Esophagus squamous epithelium (tissue), 5 donors: ENCODE results near the gene ARV1. TPM values are rescaled to one million over a fixed set of nuclear protein-coding genes. Genes with fewer than 3 reads are reported as not detected.

Experiments
- DNase-seq: peaks from one replicate; lab custom pipeline; 2025; lab: John Stamatoyannopoulos, UW
- H3K27ac ChIP-seq, 4 donors: fragments of 200-600 bp; sonication (generic); one replicate each; pipeline ENCODE4 v1.5.1; 2016 to 2019; ENCODE audit warnings: mild to moderate bottlenecking in 1 of 4
- H3K27me3 ChIP-seq, 4 donors: fragments of 200-600 bp; sonication (generic); 1 replicate in 3 of 4; 2 replicates in 1 of 4; pipeline versions ENCODE4 v1.5.1 to v1.6.0; 2017 to 2021; ENCODE audit warnings: antibody characterized with exemption in 1 of 4
- H3K36me3 ChIP-seq, 3 donors: fragments of 200-600 bp; sonication (generic); one replicate each; pipeline ENCODE4 v1.5.1; 2016 to 2019
- H3K4me1 ChIP-seq, 3 donors: fragments of 200-600 bp; sonication (generic); one replicate each; pipeline ENCODE4 v1.5.1; 2017 to 2019
- H3K4me3 ChIP-seq, 4 donors: fragments of 200-600 bp; sonication (generic); 1 replicate in 3 of 4; 2 replicates in 1 of 4; pipeline ENCODE4 v1.5.1; 2016 to 2019; ENCODE audit warnings: mild to moderate bottlenecking in 2 of 4, moderate library complexity in 1 of 4
- H3K9me3 ChIP-seq, 3 donors: fragments of 200-600 bp; sonication (generic); one replicate each; pipeline ENCODE4 v1.5.1; 2016 to 2019
- CTCF ChIP-seq, 6 experiments: fragments of 450-650 bp in 4 of 6; fragments of 200-600 bp in 2 of 6; sonication (generic) in 2 of 6; IDR thresholded peaks; one replicate each; pipeline ENCODE4 v1.5.1; 2016 to 2019; ENCODE audit warnings: antibody characterized with exemption in 6 of 6, mild to moderate bottlenecking in 4 of 6, moderate library complexity in 4 of 6
- POLR2A ChIP-seq, 4 donors: fragments of 450-650 bp; IDR thresholded peaks; one replicate each; pipeline ENCODE4 v1.6.1; 2017; ENCODE audit warnings: antibody characterized with exemption in 4 of 4, mild to moderate bottlenecking in 4 of 4, moderate library complexity in 3 of 4
- WGBS, 2 donors: methylation state at CpG; one replicate each; pipeline ENCODE4 v1.1.5; 2018; 5-methylcytosine and 5-hydroxymethylcytosine counted together
- intact Hi-C: fragments of 100-400 bp; cut with DNase I; formaldehyde crosslinking; loops from one replicate; pipeline ENCODE4 v1.15.0; 2022
- total RNA-seq, 4 donors: library from RNA; depleted of rRNA; stranded (reverse); fragments of >200 nt; gene quantifications; one replicate each; pipeline ENCODE4 v1.1.0, GENCODE V29; 2016
- donor health status: DM: yes; HTN: yes; CAD: no.

Gene ARV1
- total RNA-seq, 4 donors from 2014 or later: 12.5 to 24.7 (median 23.0) TPM

DNA sequence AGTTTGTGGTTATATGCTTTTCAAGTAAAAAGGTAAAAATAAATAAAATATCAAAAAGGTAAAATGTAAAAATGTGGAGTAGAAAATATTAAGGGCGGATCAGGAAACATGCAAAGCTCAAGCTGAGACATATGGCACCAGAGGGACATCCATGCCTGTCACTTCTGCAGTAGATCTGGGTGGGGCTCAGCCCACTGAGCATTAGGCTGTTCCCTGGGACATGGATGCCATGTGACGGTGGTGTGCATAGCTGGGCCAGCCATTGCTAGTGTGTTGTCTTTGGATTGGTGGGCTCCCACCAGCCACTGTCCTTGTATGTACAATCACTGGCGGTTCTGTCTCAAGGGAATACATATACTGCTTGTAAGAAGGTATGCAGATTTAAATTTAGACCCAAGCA lies 3.3 kb upstream of the ARV1 start:
- WGBS, 2 donors: 80 to 93% methylated on average over 1 to 3 of the region's 3 CpGs
- Histone ChIP-seq H3K4me3 (no peak overlapping the region), H3K4me1 (peaks cover 0 to 34% (median 13%) of the 10 kb centered on the region in 3 donors), H3K9me3 (no peaks in the 10 kb centered on the region), H3K27ac (no peak overlapping the region), H3K27me3 (no peaks in the 10 kb centered on the region), H3K36me3 (peaks cover 0 to 5% (median 0%) of the 10 kb centered on the region in 3 donors)
- intact Hi-C loops: no loop called here
- DNase-seq: no peak
- TF ChIP-seq POLR2A (IDR thresholded peaks at IDR 0.05): no peak
- TF ChIP-seq CTCF (IDR thresholded peaks at IDR 0.05): no peak

DNA sequence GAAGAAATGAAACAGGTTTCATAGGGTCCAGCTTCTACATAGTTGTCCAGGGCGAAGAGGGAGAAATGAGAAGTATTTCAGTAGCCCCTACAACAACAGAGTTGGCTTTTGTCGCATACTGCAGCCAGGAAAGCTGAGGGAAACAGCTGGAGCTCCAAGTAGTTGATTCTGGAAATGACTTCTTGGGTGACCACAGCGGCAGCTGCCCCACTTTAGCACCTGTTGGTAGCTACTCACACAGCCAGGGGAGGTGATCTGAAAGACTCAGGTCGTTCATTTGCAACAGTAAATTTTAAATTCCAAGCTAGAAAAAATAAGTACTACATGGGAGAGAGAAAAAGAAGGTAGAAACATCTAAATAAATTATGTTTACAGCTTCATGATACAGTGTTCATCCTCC lies 2.5 kb upstream of the ARV1 start:
- Histone ChIP-seq H3K27ac (no peak overlapping the region), H3K36me3 (peaks cover 0 to 12% (median 0%) of the 10 kb centered on the region in 3 donors), H3K4me1 (peaks cover 0 to 34% (median 13%) of the 10 kb centered on the region in 3 donors), H3K27me3 (no peaks in the 10 kb centered on the region), H3K9me3 (no peaks in the 10 kb centered on the region), H3K4me3 (no peak overlapping the region)
- TF ChIP-seq CTCF (IDR thresholded peaks at IDR 0.05): no peak
- TF ChIP-seq POLR2A (IDR thresholded peaks at IDR 0.05): no peak
- intact Hi-C loops: no loop called here
- 71 to 88% methylated on average over 3 to 4 of the region's 4 CpGs for WGBS, 2 donors
- no peak for DNase-seq

GRCh38 chr1:230976825-230977747 lies 1.8 kb upstream of the ARV1 start:
- peak overlapping the region; percentile 48 to 84 (median 80) for H3K27ac ChIP-seq
- DNase-seq: no peak
- peak overlapping the region in 3 of 4 donors; percentile 61 to 96 (median 88) for H3K4me3 ChIP-seq
- peaks cover 0 to 34% (median 13%) of the 10 kb centered on the region in 3 donors for H3K4me1 ChIP-seq
- intact Hi-C loops: no loop called here
- no peak for TF ChIP-seq CTCF (IDR thresholded peaks at IDR 0.05)
- no peak for TF ChIP-seq POLR2A (IDR thresholded peaks at IDR 0.05)
- no peaks in the 10 kb centered on the region for H3K27me3 ChIP-seq
- 45 to 61% methylated on average over 14 of the region's 14 CpGs for WGBS, 2 donors
- H3K36me3 ChIP-seq: peaks cover 0 to 19% (median 0%) of the 10 kb centered on the region in 3 donors
- no peaks in the 10 kb centered on the region for H3K9me3 ChIP-seq

- DNase-seq: no peak
- 1 to 2% methylated on average over 16 to 20 of the region's 52 CpGs for WGBS, 2 donors
- intact Hi-C loops: no loop called here
These were observed 968 bp upstream of the ARV1 start for GRCh38 chr1:230977761-230978490.

More at GRCh38 chr1:230977761-230978490, 968 bp upstream of the ARV1 start:
- H3K27me3 ChIP-seq: no peaks in the 10 kb centered on the region
- peaks cover 0 to 19% (median 0%) of the 10 kb centered on the region in 3 donors for H3K36me3 ChIP-seq
- peaks cover 0 to 34% (median 13%) of the 10 kb centered on the region in 3 donors for H3K4me1 ChIP-seq
- H3K9me3 ChIP-seq: no peaks in the 10 kb centered on the region
- H3K4me3 ChIP-seq: peak overlapping the region; percentile 61 to 96 (median 78)
- no peak for TF ChIP-seq POLR2A (IDR thresholded peaks at IDR 0.05)
- TF ChIP-seq CTCF (IDR thresholded peaks at IDR 0.05): no peak
- H3K27ac ChIP-seq: peak overlapping the region; percentile 48 to 84 (median 80)
